OCI-M1 (cell line): ENCODE measurements around the gene PTX4.

ENCODE experiments used
- DNase-seq: peaks from one replicate; lab custom pipeline; 2025; lab: John Stamatoyannopoulos, UW

Gene PTX4

GRCh38 chr16:1524366-1524765, 35.6 kb upstream of the PTX4 start:
- no peak for DNase-seq

DNA sequence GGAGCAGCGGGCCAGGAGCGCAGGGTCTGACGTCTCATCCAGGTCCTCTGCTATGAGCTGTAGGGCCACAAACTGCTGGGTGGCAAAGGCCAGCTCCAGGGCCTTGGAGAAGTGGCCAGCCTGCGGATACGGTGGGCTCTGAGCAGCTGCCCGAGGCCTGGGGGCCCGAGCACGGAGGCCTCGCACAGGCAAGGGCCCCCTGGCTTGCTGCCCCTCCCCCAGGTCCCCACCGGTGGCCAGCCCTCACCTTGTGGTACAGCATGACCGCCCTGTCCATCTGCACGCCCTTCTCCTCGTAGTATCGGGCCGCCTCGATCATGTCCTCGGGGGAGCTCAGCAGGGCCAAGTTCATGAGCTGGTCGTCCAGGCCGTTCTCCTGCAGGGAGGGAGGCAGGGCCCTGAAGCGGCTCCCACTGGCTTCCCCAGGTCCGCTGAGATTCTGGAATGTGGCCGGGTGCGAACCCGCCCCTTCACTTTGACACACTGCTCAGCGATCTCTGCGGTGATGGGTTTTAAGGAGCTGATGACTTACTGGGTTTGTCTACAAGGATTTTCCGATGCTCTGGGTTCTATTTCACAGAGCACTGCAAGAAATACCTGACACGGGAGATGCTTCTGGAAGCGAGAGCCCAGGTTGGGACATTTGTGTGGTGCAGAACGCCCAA, 35.0 kb upstream of the PTX4 start:
- DNase-seq = no peak

DNA sequence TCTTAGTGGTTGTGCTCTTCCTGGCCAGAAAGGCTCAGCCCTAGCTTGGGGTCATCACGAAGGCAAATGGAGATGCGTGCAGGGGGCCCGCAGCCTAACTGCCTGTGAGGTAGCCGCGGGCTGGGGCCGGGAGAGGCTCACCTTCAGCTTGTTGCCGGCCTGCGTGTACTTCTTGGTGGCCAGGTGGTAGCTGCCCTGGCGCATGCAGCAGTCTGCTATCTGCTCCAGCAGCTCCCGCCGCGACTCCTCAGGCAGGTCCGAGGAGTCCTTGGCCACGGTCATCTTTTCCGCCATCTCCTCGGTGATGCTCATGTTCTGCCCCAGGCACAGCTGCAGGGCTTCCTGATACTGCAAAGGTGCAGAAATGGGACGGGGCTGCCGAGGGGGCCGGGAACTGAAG, 31.7 kb upstream of the PTX4 start:
- DNase-seq = no peak

DNA sequence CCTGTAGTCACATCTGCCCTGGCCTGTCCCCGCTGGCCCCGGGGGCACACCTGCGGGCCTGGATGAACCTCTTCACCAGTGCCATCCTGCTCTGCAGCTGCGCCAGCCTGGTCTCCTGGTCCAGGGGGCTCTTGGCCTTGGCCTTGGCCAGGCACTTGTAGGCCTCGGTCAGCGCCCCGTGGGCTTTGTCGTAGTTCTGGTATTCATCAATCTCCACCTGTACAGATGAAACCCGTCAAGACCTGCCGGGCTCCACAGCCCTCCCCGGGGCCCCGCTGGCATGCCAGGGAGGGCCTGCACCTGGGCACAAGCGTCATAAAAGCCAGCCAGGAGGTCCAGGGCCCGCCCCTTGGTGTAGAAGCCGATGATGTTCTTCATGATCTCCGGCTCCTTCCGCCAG, 31.1 kb upstream of the PTX4 start:
- no peak for DNase-seq

DNA sequence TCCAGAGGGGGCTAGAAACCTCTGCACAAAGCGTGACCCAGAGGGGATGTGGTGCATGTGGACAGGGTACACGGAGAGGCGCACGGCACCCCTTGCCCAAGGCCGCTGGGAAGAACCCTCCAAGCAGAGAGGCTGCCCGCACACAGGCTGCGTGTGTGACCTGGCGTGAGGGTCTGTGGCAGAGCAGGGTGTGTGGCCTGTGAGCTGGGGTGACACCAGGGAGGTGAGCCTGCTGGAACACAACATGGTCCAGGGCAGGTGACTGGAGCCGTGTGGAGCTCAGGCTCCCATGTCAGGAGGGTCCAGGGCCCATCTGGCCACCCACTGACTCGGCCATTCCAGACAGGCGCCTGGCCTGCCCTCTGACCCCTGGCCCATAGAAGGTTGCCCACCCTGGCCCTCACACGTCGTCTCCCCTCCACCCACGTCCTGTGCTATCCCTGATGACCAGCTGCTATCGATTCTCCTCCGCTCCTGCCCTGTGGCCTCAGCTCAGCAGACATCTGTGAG, 29.9 kb upstream of the PTX4 start:
- no peak for DNase-seq

- no peak for DNase-seq
These were observed 25.8 kb upstream of the PTX4 start for GRCh38 chr16:1514507-1514906.

- DNase-seq = no peak
These were observed 24.0 kb upstream of the PTX4 start for GRCh38 chr16:1512774-1513173.

DNA sequence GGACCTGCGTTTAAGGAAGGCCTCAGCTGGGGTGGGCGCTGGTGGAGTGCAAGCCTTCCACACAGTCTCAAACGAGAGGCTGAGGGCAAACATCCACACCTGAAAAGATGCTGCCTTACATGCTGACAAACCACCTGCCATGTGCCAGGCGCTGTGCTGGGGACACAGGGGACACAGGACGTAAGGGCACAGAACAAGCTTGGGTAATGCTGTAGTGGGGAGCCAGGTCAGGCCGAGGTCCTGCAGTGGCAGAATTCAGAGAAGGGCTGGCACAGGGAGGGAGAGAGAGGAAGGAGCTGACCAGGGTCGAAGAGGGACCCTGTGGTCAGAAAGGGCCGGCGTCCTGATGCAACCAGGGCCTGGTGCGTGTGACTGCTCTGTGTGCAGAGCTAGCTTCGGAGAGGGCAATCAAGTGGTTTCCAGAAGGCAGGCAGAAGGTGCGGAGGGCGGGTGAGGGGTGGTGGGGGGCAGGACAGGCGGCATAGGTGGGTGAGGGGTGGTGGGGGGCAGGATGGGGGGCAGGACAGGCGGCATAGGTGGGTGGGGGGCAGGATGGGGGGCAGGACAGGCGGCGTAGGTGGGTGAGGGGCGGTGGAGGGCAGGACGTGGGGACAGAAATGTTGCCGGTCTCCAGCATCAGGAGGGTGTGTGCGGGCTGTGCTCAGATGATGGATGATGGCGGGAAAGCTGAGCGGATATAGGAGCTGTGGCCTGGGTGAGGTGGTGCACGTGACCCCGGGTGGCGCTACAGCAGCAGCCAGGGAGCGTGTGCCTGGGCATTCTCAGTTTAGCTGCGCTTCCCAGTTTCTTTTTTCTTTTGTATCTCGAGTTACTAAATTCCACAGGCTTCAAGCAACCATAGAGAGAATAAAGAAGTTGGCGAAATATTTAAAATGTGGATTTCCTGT, 23.2 kb upstream of the PTX4 start:
- no peak for DNase-seq

- DNase-seq = no peak
These were observed 22.2 kb upstream of the PTX4 start for GRCh38 chr16:1510941-1511351.

DNA sequence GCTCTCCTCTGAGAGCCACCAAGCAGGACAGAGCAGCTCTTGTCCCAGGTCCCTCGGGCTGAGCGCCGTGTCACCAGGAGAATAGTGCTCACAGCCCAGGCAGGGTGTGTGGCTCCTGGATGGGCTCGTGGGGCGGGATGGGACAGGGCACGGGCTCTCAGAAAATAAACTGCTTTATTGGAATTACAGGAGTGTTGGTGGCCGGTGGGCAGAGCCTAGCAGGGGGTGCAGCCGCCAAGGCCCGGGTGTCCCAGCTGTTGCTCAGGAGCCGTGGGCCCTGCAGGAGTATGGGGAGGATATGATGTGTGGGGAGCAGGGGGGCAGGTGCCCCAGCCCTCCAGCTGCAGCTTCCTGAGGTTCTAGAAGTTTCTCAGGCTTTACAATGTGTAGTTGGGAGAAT, 21.5 kb upstream of the PTX4 start:
- no peak for DNase-seq

DNA sequence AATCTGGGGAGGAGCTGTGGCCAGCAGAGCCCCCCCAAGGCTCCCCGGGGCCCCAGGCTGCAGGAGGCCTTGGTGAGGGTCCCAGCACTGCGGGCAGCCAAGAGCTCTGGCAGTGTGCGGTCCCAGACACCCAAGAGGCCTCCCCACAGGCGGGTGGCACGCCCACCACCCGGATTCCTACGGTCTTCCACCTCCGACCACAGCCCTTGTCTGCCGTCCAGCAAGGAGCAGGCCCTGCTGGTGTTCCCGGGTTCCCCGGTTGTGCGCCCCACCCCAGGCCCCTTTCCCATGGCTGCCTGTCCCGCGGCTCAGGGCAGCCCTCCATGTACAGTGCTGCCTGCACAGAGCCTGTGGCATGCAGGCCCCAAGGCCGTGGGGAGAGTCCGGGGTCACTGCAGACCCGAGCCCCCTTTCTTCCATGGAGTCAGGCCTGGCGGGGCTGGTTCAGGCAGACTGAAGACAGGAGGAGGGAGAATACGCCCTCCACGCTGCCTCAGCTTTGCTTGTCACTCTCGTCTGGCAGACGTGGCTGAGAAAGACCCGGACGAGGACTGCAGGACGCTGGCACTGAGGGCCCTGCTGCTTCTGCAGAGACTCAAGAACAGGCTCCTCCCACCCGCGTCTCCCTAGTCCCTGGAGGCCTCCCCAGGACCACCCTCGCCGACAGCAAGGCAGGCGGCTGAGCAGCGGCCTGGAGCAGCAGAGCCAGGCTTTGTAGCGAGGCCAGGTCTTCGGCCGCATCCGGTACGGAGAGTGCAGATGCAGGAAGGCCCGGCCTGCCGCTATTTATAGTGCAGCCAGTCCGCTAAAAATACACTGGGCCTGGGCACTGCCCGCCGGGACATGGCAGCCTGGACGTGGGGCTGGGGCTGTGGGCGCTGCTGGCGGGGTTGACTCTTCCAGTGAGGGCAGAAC, 20.8 kb upstream of the PTX4 start:
- no peak for DNase-seq

DNA sequence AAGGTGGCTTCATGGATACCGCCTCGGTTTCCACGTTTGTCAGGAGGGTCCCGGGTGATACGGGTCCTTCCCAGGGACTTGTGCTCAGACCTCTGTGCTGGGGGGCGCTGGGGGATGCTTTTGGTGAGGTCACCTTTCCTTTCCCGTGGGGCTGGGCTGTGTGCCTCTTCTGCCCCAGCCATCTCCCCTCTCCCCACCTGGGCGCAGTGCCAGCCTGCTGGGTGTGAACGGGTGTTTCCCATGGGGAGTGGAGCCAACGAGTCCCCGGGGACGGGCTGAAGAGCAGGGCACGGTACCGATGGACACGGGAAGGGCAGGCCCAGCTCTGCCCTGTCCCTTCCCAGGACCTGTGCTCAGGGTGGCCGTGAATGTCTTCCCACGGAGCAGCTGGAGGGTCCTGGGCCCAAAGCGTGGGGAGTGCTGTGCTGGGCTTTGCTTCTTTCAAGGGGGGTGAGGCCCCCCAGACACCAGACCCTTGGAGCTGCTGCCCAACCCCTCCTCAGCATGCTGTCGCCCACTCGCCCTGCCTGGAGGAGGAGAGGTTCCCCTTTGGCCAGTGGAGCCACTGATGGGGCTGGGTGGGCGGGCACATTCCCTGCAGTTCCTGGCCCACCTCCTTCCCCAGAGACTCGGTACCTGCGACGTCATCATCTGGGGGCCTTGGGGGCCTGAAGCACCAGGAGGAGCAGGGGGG, 19.9 kb upstream of the PTX4 start:
- no peak for DNase-seq

DNA sequence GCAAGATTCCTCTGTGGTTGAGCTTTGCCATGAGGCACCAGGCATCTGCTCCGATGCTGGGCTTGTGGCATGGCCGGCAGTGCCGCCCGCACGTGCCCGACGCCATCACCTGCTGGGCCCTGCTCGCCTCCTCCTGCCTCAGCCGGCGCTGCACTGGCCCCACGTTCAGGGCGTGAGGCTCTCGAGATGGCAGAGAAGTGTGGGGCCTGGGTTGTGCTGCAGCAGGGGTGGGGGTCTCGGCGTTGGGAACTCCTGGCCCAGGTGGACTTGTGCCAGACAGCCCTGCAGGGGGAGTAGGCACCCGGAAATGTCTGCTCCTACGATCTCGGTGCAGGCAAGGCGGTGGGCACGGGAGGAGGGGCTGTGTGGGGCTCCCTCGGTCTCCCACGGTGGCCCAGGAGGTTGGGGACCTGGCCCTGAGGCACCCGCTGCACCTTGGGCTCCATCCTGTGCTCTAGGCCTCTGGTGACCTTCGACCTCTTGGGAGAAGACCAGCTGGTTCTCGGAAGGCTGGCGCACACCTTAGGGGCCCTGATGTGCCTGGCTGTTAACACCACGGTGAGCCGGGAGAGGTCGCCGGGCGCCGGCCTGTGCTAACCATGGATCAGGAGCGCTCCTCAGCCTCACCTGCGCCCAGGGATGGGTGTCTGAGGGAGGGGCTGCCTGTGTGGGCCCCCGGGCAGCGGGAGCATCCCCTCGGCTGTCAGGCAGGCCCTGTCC, 17.9 kb upstream of the PTX4 start:
- no peak for DNase-seq

DNA sequence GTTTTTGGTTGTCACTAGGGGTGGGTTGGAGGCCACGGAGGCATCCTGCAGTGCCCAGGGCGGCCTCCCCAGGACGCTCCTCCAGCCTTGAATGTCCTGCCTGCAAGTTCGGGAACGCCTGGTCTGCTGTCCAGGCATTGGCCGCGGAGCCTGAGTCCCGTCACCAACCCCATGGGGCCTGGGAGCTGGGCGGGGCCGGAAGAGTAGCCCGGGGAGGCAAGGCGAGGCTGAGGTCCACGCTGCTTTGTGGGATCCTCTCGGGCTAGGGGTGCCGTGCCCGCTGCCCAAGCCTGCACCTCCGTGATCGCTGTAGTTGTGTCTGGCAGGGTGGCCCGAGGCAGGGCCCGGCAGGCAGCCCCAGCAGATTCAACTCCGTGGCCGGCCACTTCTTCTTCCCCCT, 17.2 kb upstream of the PTX4 start:
- no peak for DNase-seq

- no peak for DNase-seq
These were observed 16.5 kb upstream of the PTX4 start for GRCh38 chr16:1505073-1505844.

- no peak for DNase-seq
These were observed 14.6 kb upstream of the PTX4 start for GRCh38 chr16:1503110-1503955.

DNA sequence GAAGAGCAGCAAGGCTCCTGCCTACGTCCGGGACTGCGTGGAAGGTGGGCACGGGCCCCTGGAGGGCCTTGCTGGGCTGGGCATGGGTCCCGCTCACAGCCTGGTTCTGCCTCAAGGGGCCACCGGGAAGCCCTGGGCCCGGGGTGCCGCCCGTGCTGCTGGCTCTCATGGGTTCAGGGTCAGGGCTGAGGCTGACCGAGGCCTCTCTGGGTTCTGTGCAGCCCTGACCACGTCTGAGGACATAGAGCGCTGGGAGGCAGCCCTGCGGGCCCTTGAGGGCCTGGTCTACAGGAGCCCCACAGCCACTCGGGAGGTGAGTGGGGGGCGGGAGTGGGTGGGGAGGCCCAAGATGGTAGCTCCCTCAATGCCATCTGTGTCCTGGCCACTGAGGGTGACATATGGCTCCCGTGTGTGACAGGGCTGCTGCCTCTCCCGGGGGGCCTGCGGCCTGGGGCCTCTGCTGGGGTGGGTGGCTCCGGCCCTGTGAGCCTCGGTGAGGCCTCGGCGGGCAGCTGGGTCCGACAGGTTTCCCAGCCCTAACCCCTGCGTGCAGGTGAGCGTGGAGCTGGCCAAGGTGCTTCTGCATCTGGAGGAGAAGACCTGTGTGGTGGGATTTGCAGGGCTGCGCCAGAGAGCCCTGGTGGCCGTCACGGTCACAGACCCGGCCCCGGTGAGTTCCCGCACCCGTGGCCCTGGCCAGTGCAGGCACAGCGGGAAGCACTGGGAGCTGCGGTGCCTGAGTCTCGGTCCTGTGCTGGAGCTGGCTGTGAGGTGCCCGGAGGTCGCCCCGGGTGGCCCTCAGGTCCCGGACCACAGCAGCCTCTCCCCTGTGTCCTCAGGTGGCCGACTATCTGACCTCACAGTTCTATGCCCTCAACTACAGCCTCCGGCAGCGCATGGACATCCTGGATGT, 13.6 kb upstream of the PTX4 start:
- DNase-seq = no peak

GRCh38 chr16:1501630-1502029, 12.9 kb upstream of the PTX4 start:
- no peak for DNase-seq
